Progenitor cell of endocrine pancreas (in vitro differentiated cells): ENCODE measurements around the gene EBF3. TPM values are rescaled to one million over a fixed set of nuclear protein-coding genes. Genes with fewer than 3 reads are reported as not detected.

Source experiments
- DNase-seq: peaks from one replicate; pipeline ENCODE4 v3.0.0; 2021; ENCODE audit warnings: low spot score; ENCODE audit not compliant: unreplicated experiment
- H3K27ac Mint-ChIP-seq: 2 replicates; pipeline ENCODE4 v1.8.0; 2021; ENCODE audit warnings: mild to moderate bottlenecking, moderate library complexity, mixed read lengths
- H3K27me3 Mint-ChIP-seq: 2 replicates; pipeline ENCODE4 v1.8.0; 2021; ENCODE audit warnings: mixed read lengths
- H3K36me3 Mint-ChIP-seq: 2 replicates; pipeline ENCODE4 v1.8.0; 2022; ENCODE audit warnings: mixed read lengths; ENCODE audit not compliant: insufficient read depth
- H3K4me1 Mint-ChIP-seq: 2 replicates; pipeline ENCODE4 v1.8.0; 2021; ENCODE audit warnings: low read depth, mixed read lengths
- H3K4me3 Mint-ChIP-seq: 2 replicates; pipeline ENCODE4 v1.8.0; 2021; ENCODE audit warnings: low read depth, mild to moderate bottlenecking, moderate library complexity, mixed read lengths
- H3K9me3 Mint-ChIP-seq: 2 replicates; pipeline ENCODE4 v1.8.0; 2021; ENCODE audit warnings: low read depth, mixed read lengths
- total RNA-seq: library from RNA; stranded (reverse); gene quantifications from 2 replicates; pipeline ENCODE4 v1.2.1, GENCODE V29; 2021
- TF ChIP-seq, protein P1 (sequence below): fragments of 200-600 bp; sonication (generic); IDR thresholded peaks from one replicate; pipeline ENCODE4 v1.5.0; 2021; ENCODE audit warnings: antibody characterized with exemption, mild to moderate bottlenecking; ENCODE audit not compliant: unreplicated experiment

The EBF3 gene
- total RNA-seq, 1 donor from 2014 or later, result 0.19 TPM

DNA sequence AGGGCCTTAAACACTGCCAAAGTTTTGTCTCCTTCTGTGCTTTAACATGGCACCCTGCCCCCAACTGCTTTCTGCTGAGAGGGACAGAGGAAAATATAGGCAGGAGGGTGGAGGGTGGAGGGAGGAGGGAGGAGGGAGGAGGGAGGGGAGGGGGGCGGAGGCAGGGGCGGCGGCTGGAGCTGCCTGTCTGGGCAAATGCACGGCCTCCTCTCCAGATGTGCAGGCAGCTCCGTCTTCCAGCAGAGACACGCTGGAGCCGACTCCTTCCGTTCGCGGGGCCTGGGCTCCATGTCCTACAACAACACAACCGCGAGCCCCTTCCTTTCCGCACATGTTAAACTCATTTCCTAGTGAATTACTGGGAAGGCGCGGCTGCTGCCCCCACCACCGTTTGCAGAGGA is 14.2 kb downstream of the EBF3 start:
- no peaks in the 10 kb centered on the region for H3K36me3 Mint-ChIP-seq
- TF ChIP-seq, protein P1, sequence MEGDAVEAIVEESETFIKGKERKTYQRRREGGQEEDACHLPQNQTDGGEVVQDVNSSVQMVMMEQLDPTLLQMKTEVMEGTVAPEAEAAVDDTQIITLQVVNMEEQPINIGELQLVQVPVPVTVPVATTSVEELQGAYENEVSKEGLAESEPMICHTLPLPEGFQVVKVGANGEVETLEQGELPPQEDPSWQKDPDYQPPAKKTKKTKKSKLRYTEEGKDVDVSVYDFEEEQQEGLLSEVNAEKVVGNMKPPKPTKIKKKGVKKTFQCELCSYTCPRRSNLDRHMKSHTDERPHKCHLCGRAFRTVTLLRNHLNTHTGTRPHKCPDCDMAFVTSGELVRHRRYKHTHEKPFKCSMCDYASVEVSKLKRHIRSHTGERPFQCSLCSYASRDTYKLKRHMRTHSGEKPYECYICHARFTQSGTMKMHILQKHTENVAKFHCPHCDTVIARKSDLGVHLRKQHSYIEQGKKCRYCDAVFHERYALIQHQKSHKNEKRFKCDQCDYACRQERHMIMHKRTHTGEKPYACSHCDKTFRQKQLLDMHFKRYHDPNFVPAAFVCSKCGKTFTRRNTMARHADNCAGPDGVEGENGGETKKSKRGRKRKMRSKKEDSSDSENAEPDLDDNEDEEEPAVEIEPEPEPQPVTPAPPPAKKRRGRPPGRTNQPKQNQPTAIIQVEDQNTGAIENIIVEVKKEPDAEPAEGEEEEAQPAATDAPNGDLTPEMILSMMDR, result no peak
- H3K9me3 Mint-ChIP-seq, result no peaks in the 10 kb centered on the region
- H3K27me3 Mint-ChIP-seq, result peaks cover 69% of the 10 kb centered on the region
- H3K4me3 Mint-ChIP-seq, result no peak overlapping the region
- H3K4me1 Mint-ChIP-seq, result peaks cover 17% of the 10 kb centered on the region
- no peak for DNase-seq
- H3K27ac Mint-ChIP-seq, result no peak overlapping the region

DNA sequence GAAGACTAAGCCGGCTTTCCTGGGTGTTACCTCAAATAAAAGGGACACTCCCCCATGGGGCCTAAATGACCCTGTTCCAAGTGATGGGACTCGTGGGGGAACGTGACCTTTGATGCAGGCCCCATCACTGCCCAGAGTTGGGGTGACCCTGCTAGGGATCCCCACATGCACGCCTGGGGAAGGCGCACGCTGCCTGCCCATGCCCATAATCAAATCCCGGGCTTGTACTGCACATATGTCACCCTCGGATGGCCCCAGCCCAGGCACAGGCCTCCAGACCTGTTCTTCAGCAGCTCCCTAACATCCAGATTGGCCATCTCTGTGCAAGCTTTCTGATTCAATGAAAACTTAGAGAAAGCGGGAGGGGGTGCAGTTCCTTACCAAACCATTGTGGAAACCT is 14.7 kb downstream of the EBF3 start:
- Mint-ChIP-seq H3K4me1 (peaks cover 17% of the 10 kb centered on the region), H3K27me3 (peaks cover 66% of the 10 kb centered on the region), H3K27ac (no peak overlapping the region), H3K36me3 (no peaks in the 10 kb centered on the region), H3K9me3 (no peaks in the 10 kb centered on the region), H3K4me3 (no peak overlapping the region)
- no peak for DNase-seq
- TF ChIP-seq, protein P1, result no peak

DNA sequence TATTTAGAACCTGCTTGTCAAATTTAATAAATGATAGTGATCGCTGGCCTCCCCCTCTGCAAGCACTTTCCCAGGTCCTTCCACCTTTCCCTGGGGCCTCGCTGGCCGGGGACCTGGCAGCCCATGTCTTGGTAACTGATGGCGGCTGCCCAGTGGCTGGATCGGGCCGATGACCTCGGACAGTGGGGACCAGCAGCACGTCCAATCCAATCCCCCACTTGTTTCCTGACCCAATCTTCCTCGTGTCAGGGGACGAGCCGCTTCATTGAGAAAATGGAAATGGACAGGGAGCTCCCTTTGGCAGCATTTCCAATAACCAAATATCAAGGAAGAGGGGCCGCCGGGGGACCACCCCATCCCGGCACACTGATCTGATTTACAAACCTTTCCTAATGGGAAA is 17.2 kb downstream of the EBF3 start:
- Mint-ChIP-seq H3K27ac (no peak overlapping the region), H3K4me3 (no peak overlapping the region), H3K9me3 (no peaks in the 10 kb centered on the region), H3K27me3 (peaks cover 72% of the 10 kb centered on the region), H3K4me1 (peaks cover 8% of the 10 kb centered on the region), H3K36me3 (no peaks in the 10 kb centered on the region)
- TF ChIP-seq, protein P1, result no peak
- DNase-seq, result no peak

DNA sequence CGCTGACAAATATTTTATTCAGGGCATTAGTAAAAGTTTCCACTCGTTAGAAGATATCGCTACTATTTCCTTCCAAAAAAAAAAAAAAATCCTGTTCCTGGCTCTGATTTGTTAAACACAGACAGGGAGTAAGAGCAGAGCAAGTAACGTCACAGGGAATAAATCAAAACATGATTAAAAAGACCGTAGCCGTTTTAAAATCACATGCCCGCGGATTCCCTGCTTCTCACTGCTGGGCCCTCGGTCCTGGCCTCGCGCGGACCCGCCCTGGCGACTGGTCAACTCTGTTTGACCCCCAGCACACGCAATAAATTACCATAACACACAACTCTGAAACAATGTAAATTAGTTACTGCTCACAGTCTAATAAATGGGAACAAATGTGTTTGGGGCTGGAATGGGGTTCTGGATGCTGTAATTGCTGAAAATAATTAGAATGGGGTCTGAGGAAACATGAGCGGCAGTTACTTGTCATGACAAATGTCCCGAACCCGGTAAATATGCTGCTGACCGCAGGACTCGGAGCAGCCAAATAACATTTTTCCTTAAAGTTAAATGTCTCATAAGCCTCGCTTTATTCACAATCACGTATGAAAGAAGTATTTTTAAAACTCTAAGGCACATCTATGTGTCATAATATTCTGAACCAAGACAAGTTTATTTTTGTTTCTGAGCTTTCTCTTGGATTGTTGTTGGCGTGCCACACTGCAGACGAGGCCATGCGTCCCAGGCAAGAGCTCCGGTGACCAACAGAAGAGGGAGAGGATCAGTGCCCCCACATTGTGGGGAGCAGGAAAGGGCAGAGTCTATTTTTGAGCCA is 17.9 kb downstream of the EBF3 start:
- H3K27ac Mint-ChIP-seq, result no peak overlapping the region
- H3K36me3 Mint-ChIP-seq, result no peaks in the 10 kb centered on the region
- peaks cover 71% of the 10 kb centered on the region for H3K27me3 Mint-ChIP-seq
- DNase-seq, result no peak
- TF ChIP-seq, protein P1, result no peak
- H3K9me3 Mint-ChIP-seq, result no peaks in the 10 kb centered on the region
- H3K4me1 Mint-ChIP-seq, result peaks cover 8% of the 10 kb centered on the region
- H3K4me3 Mint-ChIP-seq, result no peak overlapping the region

DNA sequence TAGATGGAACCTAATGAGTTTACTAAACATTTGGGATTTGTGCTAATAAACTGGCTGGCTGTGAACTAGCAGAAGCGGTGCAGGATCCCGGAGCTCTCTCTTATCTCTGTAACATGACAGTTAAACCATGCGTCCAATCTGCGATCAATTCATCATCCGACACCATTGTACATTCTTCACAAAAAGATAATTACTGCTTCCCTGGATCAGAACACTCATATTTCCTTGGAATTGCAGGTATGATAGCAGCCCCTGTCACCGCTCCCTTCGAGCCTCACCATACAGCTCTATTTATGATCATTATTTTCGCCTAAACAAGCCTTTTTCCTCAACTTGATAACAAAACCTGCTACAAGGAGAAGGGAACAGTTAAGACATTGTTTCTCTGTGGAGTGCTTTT is 18.5 kb downstream of the EBF3 start:
- DNase-seq, result no peak
- H3K27me3 Mint-ChIP-seq, result peaks cover 70% of the 10 kb centered on the region

More for the DNA sequence above, 18.5 kb downstream of the EBF3 start:
- Mint-ChIP-seq H3K9me3 (no peaks in the 10 kb centered on the region), H3K27ac (no peak overlapping the region), H3K36me3 (no peaks in the 10 kb centered on the region), H3K4me1 (peaks cover 7% of the 10 kb centered on the region), H3K4me3 (no peak overlapping the region)
- TF ChIP-seq, protein P1, result no peak
